GM12878 (cell line): ENCODE results near the gene PAEP. TPM values are rescaled to one million over a fixed set of nuclear protein-coding genes. Genes with fewer than 3 reads are reported as not detected.

Experiments
- ATAC-seq: fragments of 200-7000 bp; cut with Tn5 transposase; 3 replicates; pipeline ENCODE4 v1.9.1; 2020; ENCODE audit warnings: mild to moderate bottlenecking, moderate library complexity
- BruUV-seq: library from RNA; stranded (reverse); fragments of 400-500 nt; replicated peaks from 2 replicates; lab custom pipeline; 2021; lab: Mats Ljungman, UMichigan
- CTCF ChIA-PET: fragments of 300-600 bp; sonication (Branson Sonifier 250); formaldehyde crosslinking; extraction: SDS; loops from one replicate; lab custom pipeline; 2021; ENCODE audit warnings: inconsistent platforms; lab: Yijun Ruan, JAX
- POLR2A ChIA-PET: fragments of 350-600 bp; formaldehyde crosslinking; extraction: SDS; loops from one replicate; lab custom pipeline; 2021; ENCODE audit warnings: inconsistent platforms; lab: Charles Lee
- RAD21 ChIA-PET: fragments of 300-600 bp; sonication (Branson Sonifier 250); formaldehyde crosslinking; loops from one replicate; lab custom pipeline; 2023; ENCODE audit warnings: antibody characterized with exemption; ENCODE audit not compliant: unreplicated experiment; lab: Charles Lee
- SMC1A ChIA-PET: fragments of 300-600 bp; sonication (Branson Sonifier 250); formaldehyde crosslinking; loops from one replicate; lab custom pipeline; 2023; ENCODE audit not compliant: unreplicated experiment, uncharacterized antibody; lab: Charles Lee
- DNase-seq: peaks from one replicate; pipeline ENCODE4 v3.0.0-alpha.2; 2011; ENCODE audit warnings: low read depth, low spot score
- FAIRE-seq: peaks from 3 replicates; lab custom pipeline; 2011; peaks lifted over from hg19 to GRCh38; lab: Jason Lieb, UNC
- H2AFZ ChIP-seq: 2 replicates; pipeline ENCODE4 v1.6.0; 2011; ENCODE audit warnings: low read depth, low read length, control low read depth; ENCODE audit not compliant: control insufficient read depth
- H3K27ac ChIP-seq: 2 replicates; pipeline ENCODE4 v1.5.1; 2011; ENCODE audit warnings: control low read depth; ENCODE audit not compliant: control insufficient read depth, insufficient read depth
- H3K27me3 ChIP-seq, 2 experiments: replicated peaks in 1 of 2; 2 replicates each; pipeline versions ENCODE4 v1.6.0 to v1.6.1; 2011; ENCODE audit warnings: low read length in 1 of 2; ENCODE audit not compliant: control insufficient read depth in 2 of 2, insufficient read depth in 2 of 2
- H3K36me3 ChIP-seq, 2 experiments: 2 replicates each; pipeline ENCODE4 v1.5.1; 2011; ENCODE audit warnings: low read length in 1 of 2; ENCODE audit not compliant: control insufficient read depth in 2 of 2, insufficient read depth in 2 of 2
- H3K4me1 ChIP-seq: 2 replicates; pipeline ENCODE4 v1.6.1; 2011; ENCODE audit warnings: mild to moderate bottlenecking, low read length, moderate library complexity, mixed read lengths; ENCODE audit not compliant: control insufficient read depth, insufficient read depth
- H3K4me2 ChIP-seq: 2 replicates; pipeline ENCODE4 v1.6.0; 2011; ENCODE audit warnings: control low read depth; ENCODE audit not compliant: control insufficient read depth, insufficient read depth
- H3K4me3 ChIP-seq: fragments of 200-600 bp; sonication (generic); 2 replicates; pipeline ENCODE4 v1.5.1; 2016
- H3K79me2 ChIP-seq: 2 replicates; pipeline ENCODE4 v1.6.0; 2011; ENCODE audit warnings: low read length; ENCODE audit not compliant: control insufficient read depth, insufficient read depth
- H3K9ac ChIP-seq: 2 replicates; pipeline ENCODE4 v1.8.0; 2011; ENCODE audit warnings: low read length, control low read depth, mixed read lengths; ENCODE audit not compliant: control insufficient read depth, insufficient read depth
- H3K9me3 ChIP-seq: replicated peaks from 3 replicates; pipeline ENCODE4 v1.5.1; 2011; ENCODE audit warnings: mild to moderate bottlenecking, low read length; ENCODE audit not compliant: control insufficient read depth, insufficient read depth
- H4K20me1 ChIP-seq: 2 replicates; pipeline ENCODE4 v1.6.0; 2011; ENCODE audit not compliant: control insufficient read depth, insufficient read depth
- EP300 ChIP-seq, 2 experiments: fragments of 150-350 bp in 1 of 2; IDR thresholded peaks; 2 replicates each; pipeline ENCODE4 v1.6.1; 2011 to 2012; ENCODE audit warnings: low read depth in 2 of 2, low read length in 2 of 2, borderline replicate concordance in 1 of 2, improper control_type of control experiment in 1 of 2, inconsistent platforms in 1 of 2; ENCODE audit not compliant: control insufficient read depth in 1 of 2
- FOXM1 ChIP-seq: IDR thresholded peaks from 2 replicates; pipeline ENCODE4 v1.6.1; 2012; ENCODE audit warnings: low read depth, mild to moderate bottlenecking, inconsistent platforms, low read length, moderate library complexity
- GATAD2B ChIP-seq: fragments of 450-650 bp; conservative IDR thresholded peaks from 2 replicates; pipeline ENCODE4 v1.6.1; 2017; ENCODE audit warnings: low read depth, mild to moderate bottlenecking, moderate library complexity
- IKZF2 ChIP-seq, 2 experiments: fragments of 450-650 bp; IDR thresholded peaks; 2 replicates each; pipeline ENCODE4 v1.6.1; 2017; ENCODE audit warnings: mild to moderate bottlenecking in 2 of 2, moderate library complexity in 2 of 2
- PAX8 ChIP-seq: fragments of 450-650 bp; IDR thresholded peaks from 2 replicates; pipeline ENCODE4 v1.6.1; 2017; ENCODE audit warnings: mild to moderate bottlenecking, moderate library complexity
- RAD51 ChIP-seq: fragments of 450-650 bp; IDR thresholded peaks from 2 replicates; pipeline ENCODE4 v1.6.1; 2016; ENCODE audit warnings: moderate library complexity, mild to moderate bottlenecking, inconsistent platforms
- SP1 ChIP-seq: IDR thresholded peaks from one replicate; pipeline ENCODE4 v1.6.1; 2011; ENCODE audit warnings: low read depth, low read length
- WGBS: methylation state at CpG from one replicate; pipeline ENCODE4 v1.1.6; 2016; ENCODE audit warnings: low lambda C conversion rate; ENCODE audit not compliant: insufficient replicate concordance, insufficient coverage; ENCODE audit errors: missing lambda C conversion rate; 5-methylcytosine and 5-hydroxymethylcytosine counted together
- in situ Hi-C: fragments of 300-500 bp; cut with MboI; formaldehyde crosslinking; loops from 9 replicates; pipeline ENCODE4 v1.14.3; 2018; ENCODE audit warnings: mixed read lengths
- intact Hi-C: fragments of 100-400 bp; cut with micrococcal nuclease; formaldehyde crosslinking; loops from one replicate; pipeline ENCODE4 v1.14.2; 2022; ENCODE audit not compliant: unreplicated experiment
- polyA plus RNA-seq, 11 experiments: library from polyadenylated mRNA; depleted of rRNA in 4 of 11; unstranded in 6 of 11; stranded (reverse) in 5 of 11; fragments of >200 nt; fragmentation: Nextera tagmentation in 4 of 11; fragmentation: Illumina TruSeq in 1 of 11; extraction: Ambion mirVana in 4 of 11; extraction: Trizol in 1 of 11; gene quantifications; 1 replicate in 1 of 11; 2 replicates in 10 of 11; pipeline versions ENCODE4 v1.2.1 to v1.2.3, GENCODE V29; 2011 to 2016; ENCODE audit warnings: inconsistent platforms in 2 of 11, missing spikeins in 2 of 11, low read depth in 1 of 11
- total RNA-seq, 4 experiments: library from RNA; depleted of rRNA in 3 of 4; stranded (reverse); fragments of >200 nt in 3 of 4; fragmentation: Illumina TruSeq in 1 of 4; extraction: Trizol in 1 of 4; gene quantifications; 2 replicates each; pipeline versions ENCODE4 v1.2.1 to v1.2.3, GENCODE V29; 2013 to 2021
- TF ChIP-seq, protein P1 (sequence below): fragments of 450-650 bp; IDR thresholded peaks from 2 replicates; pipeline ENCODE4 v1.6.1; 2017; ENCODE audit warnings: antibody characterized with exemption, mild to moderate bottlenecking, moderate library complexity
- TF ChIP-seq, protein P2 (sequence below): fragments of 450-650 bp; IDR thresholded peaks from 2 replicates; pipeline ENCODE4 v1.6.1; 2018; ENCODE audit warnings: mild to moderate bottlenecking, low read depth, moderate library complexity; ENCODE audit not compliant: partially characterized antibody
- TF ChIP-seq, protein P3 (sequence below): fragments of 150-350 bp; IDR thresholded peaks from 2 replicates; pipeline ENCODE4 v1.6.1; 2014; ENCODE audit warnings: mild to moderate bottlenecking, low read depth, low read length
- TF ChIP-seq, protein P4 (sequence below): IDR thresholded peaks from 2 replicates; pipeline ENCODE4 v1.6.1; 2011; ENCODE audit warnings: borderline replicate concordance, low read depth, mild to moderate bottlenecking, moderate library complexity, low read length; ENCODE audit not compliant: insufficient read depth, poor library complexity, severe bottlenecking
- TF ChIP-seq, protein P5 (sequence below): fragments of 150-350 bp; IDR thresholded peaks from 2 replicates; pipeline ENCODE4 v1.6.1; 2016; ENCODE audit warnings: low read depth, low read length

The PAEP gene
- total and polyA plus RNA-seq, 10 of the 15 experiments (the other 5 are each of a cell fraction or from before 2014, with no cell fraction given): not detected

DNA sequence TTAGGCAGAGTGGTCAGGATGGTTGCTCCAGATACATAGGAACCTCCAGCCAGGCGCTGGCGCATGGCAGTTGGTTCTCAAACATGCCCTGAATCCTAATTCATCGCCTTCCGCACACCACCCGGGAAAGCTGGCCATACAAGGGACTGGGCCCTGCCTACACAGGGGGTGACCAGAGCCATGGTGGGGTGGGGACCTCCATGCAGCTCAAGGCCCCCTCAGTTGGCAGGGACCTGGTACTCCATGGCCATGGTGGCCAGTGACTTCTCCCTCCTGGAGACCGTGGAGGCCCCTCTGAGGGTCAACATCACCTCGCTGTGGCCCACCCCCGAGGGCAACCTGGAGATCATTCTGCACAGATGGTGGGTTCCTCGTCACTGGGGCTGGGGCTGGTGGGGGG is 26.8 kb downstream of the PAEP start:
- Histone ChIP-seq H3K9ac (no peak overlapping the region), H3K9me3 (no peaks in the 10 kb centered on the region), H3K4me2 (no peak overlapping the region), H3K36me3 (no peaks in the 10 kb centered on the region), H3K4me1 (no peaks in the 10 kb centered on the region), H3K79me2 (no peaks in the 10 kb centered on the region), H2AFZ (no peak overlapping the region), H3K27ac (no peak overlapping the region), H3K27me3 (no peaks in the 10 kb centered on the region), H3K4me3 (no peak overlapping the region), H4K20me1 (no peaks in the 10 kb centered on the region)
- intact Hi-C loops (no loop called here), in situ Hi-C loops (no loop called here)
- DNase-seq (no peak), ATAC-seq (no peak), FAIRE-seq (no peak)
- 58% methylated on average over 9 of the region's 9 CpGs for WGBS
- CTCF ChIA-PET: no interaction called here
- RAD21 ChIA-PET: no interaction called here
- SMC1A ChIA-PET: no interaction called here
- POLR2A ChIA-PET: no interaction called here
- TF ChIP-seq, protein P1, sequence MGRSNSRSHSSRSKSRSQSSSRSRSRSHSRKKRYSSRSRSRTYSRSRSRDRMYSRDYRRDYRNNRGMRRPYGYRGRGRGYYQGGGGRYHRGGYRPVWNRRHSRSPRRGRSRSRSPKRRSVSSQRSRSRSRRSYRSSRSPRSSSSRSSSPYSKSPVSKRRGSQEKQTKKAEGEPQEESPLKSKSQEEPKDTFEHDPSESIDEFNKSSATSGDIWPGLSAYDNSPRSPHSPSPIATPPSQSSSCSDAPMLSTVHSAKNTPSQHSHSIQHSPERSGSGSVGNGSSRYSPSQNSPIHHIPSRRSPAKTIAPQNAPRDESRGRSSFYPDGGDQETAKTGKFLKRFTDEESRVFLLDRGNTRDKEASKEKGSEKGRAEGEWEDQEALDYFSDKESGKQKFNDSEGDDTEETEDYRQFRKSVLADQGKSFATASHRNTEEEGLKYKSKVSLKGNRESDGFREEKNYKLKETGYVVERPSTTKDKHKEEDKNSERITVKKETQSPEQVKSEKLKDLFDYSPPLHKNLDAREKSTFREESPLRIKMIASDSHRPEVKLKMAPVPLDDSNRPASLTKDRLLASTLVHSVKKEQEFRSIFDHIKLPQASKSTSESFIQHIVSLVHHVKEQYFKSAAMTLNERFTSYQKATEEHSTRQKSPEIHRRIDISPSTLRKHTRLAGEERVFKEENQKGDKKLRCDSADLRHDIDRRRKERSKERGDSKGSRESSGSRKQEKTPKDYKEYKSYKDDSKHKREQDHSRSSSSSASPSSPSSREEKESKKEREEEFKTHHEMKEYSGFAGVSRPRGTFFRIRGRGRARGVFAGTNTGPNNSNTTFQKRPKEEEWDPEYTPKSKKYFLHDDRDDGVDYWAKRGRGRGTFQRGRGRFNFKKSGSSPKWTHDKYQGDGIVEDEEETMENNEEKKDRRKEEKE: no peak
- TF ChIP-seq PAX8 (no peak), RAD51 (no peak), EP300 (IDR thresholded peaks at IDR 0.05; ENCODE audit: borderline replicate concordance in 1 of 2, control insufficient read depth in 1 of 2, low read depth in 2 of 2, low read length in 2 of 2) (no peak), IKZF2 (IDR thresholded peaks at IDR 0.05) (no peak), GATAD2B (no peak), FOXM1 (no peak), SP1 (no peak)
- TF ChIP-seq, protein P2, sequence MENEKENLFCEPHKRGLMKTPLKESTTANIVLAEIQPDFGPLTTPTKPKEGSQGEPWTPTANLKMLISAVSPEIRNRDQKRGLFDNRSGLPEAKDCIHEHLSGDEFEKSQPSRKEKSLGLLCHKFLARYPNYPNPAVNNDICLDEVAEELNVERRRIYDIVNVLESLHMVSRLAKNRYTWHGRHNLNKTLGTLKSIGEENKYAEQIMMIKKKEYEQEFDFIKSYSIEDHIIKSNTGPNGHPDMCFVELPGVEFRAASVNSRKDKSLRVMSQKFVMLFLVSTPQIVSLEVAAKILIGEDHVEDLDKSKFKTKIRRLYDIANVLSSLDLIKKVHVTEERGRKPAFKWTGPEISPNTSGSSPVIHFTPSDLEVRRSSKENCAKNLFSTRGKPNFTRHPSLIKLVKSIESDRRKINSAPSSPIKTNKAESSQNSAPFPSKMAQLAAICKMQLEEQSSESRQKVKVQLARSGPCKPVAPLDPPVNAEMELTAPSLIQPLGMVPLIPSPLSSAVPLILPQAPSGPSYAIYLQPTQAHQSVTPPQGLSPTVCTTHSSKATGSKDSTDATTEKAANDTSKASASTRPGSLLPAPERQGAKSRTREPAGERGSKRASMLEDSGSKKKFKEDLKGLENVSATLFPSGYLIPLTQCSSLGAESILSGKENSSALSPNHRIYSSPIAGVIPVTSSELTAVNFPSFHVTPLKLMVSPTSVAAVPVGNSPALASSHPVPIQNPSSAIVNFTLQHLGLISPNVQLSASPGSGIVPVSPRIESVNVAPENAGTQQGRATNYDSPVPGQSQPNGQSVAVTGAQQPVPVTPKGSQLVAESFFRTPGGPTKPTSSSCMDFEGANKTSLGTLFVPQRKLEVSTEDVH: no peak
- TF ChIP-seq, protein P3, sequence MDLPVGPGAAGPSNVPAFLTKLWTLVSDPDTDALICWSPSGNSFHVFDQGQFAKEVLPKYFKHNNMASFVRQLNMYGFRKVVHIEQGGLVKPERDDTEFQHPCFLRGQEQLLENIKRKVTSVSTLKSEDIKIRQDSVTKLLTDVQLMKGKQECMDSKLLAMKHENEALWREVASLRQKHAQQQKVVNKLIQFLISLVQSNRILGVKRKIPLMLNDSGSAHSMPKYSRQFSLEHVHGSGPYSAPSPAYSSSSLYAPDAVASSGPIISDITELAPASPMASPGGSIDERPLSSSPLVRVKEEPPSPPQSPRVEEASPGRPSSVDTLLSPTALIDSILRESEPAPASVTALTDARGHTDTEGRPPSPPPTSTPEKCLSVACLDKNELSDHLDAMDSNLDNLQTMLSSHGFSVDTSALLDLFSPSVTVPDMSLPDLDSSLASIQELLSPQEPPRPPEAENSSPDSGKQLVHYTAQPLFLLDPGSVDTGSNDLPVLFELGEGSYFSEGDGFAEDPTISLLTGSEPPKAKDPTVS: no peak
- TF ChIP-seq, protein P4, sequence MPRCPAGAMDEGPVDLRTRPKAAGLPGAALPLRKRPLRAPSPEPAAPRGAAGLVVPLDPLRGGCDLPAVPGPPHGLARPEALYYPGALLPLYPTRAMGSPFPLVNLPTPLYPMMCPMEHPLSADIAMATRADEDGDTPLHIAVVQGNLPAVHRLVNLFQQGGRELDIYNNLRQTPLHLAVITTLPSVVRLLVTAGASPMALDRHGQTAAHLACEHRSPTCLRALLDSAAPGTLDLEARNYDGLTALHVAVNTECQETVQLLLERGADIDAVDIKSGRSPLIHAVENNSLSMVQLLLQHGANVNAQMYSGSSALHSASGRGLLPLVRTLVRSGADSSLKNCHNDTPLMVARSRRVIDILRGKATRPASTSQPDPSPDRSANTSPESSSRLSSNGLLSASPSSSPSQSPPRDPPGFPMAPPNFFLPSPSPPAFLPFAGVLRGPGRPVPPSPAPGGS: no peak
- TF ChIP-seq, protein P5, sequence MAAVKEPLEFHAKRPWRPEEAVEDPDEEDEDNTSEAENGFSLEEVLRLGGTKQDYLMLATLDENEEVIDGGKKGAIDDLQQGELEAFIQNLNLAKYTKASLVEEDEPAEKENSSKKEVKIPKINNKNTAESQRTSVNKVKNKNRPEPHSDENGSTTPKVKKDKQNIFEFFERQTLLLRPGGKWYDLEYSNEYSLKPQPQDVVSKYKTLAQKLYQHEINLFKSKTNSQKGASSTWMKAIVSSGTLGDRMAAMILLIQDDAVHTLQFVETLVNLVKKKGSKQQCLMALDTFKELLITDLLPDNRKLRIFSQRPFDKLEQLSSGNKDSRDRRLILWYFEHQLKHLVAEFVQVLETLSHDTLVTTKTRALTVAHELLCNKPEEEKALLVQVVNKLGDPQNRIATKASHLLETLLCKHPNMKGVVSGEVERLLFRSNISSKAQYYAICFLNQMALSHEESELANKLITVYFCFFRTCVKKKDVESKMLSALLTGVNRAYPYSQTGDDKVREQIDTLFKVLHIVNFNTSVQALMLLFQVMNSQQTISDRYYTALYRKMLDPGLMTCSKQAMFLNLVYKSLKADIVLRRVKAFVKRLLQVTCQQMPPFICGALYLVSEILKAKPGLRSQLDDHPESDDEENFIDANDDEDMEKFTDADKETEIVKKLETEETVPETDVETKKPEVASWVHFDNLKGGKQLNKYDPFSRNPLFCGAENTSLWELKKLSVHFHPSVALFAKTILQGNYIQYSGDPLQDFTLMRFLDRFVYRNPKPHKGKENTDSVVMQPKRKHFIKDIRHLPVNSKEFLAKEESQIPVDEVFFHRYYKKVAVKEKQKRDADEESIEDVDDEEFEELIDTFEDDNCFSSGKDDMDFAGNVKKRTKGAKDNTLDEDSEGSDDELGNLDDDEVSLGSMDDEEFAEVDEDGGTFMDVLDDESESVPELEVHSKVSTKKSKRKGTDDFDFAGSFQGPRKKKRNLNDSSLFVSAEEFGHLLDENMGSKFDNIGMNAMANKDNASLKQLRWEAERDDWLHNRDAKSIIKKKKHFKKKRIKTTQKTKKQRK: no peak
- BruUV-seq: no TSS peak
